H1 (cell line): ENCODE data around the gene STK11. TPM values are rescaled to one million over a fixed set of nuclear protein-coding genes. Genes with fewer than 3 reads are reported as not detected.

Experiments
- CTCF ChIA-PET: fragments of 300-600 bp; sonication (Branson Sonifier 250); formaldehyde crosslinking; loops from one replicate; lab custom pipeline; 2021; ENCODE audit not compliant: partially characterized antibody; lab: Charles Lee
- POLR2A ChIA-PET: fragments of 300-600 bp; sonication (Branson Sonifier 250); formaldehyde crosslinking; loops from one replicate; lab custom pipeline; 2021; ENCODE audit warnings: inconsistent platforms; ENCODE audit not compliant: partially characterized antibody; lab: Charles Lee
- DNase-seq, 2 experiments: peaks; one replicate each; pipeline versions ENCODE4 v3.0.0 to v3.0.0-alpha.2; 2010 to 2022; ENCODE audit warnings: low spot score in 2 of 2, low read depth in 1 of 2, mixed read lengths in 1 of 2
- FAIRE-seq: peaks from 2 replicates; lab custom pipeline; 2011; peaks lifted over from hg19 to GRCh38; lab: Jason Lieb, UNC
- H2AFZ ChIP-seq: 2 replicates; pipeline ENCODE4 v1.8.1; 2012; ENCODE audit warnings: low read length, inconsistent platforms
- H2AK5ac ChIP-seq: 2 replicates; pipeline ENCODE4 v1.6.1; 2013; ENCODE audit warnings: low read depth, low read length
- H2BK120ac ChIP-seq: replicated peaks from 2 replicates; pipeline ENCODE3; 2013; ENCODE audit warnings: low read depth, low read length, inconsistent platforms
- H2BK12ac ChIP-seq: 2 replicates; pipeline ENCODE4 v1.6.1; 2013; ENCODE audit warnings: low read depth, low read length
- H2BK15ac ChIP-seq: 2 replicates; pipeline ENCODE4 v1.6.1; 2013; ENCODE audit warnings: low read length
- H2BK20ac ChIP-seq: 2 replicates; pipeline ENCODE4 v1.6.1; 2013; ENCODE audit warnings: low read length
- H2BK5ac ChIP-seq: 2 replicates; pipeline ENCODE4 v1.6.1; 2013; ENCODE audit warnings: low read depth, low read length
- H3K14ac ChIP-seq: 2 replicates; pipeline ENCODE4 v1.6.1; 2013; ENCODE audit warnings: inconsistent platforms; ENCODE audit not compliant: insufficient read length
- H3K18ac ChIP-seq: 2 replicates; pipeline ENCODE4 v1.6.1; 2013; ENCODE audit warnings: low read length; ENCODE audit errors: extremely low read depth
- H3K23ac ChIP-seq: 2 replicates; pipeline ENCODE4 v1.6.1; 2013; ENCODE audit warnings: inconsistent platforms; ENCODE audit not compliant: insufficient read length
- H3K23me2 ChIP-seq: 2 replicates; pipeline ENCODE4 v1.6.1; 2013; ENCODE audit warnings: low read depth, low read length
- H3K27ac ChIP-seq: 2 replicates; pipeline ENCODE4 v1.6.1; 2011; ENCODE audit warnings: low read depth, low read length, inconsistent platforms
- H3K27me3 ChIP-seq, 4 experiments: replicated peaks in 1 of 4; 1 replicate in 1 of 4; 2 replicates in 3 of 4; pipeline versions ENCODE4 v1.6.1 to v1.8.1; 2011 to 2013; ENCODE audit warnings: low read length in 3 of 4, mild to moderate bottlenecking in 3 of 4, inconsistent platforms in 2 of 4, mixed read lengths in 2 of 4, moderate library complexity in 1 of 4; ENCODE audit not compliant: control insufficient read depth in 3 of 4, insufficient read depth in 3 of 4; ENCODE audit errors: extremely low read depth in 1 of 4
- H3K36me3 ChIP-seq, 4 experiments: 2 replicates each; pipeline versions ENCODE4 v1.6.1 to v1.8.1; 2011 to 2013; ENCODE audit warnings: mild to moderate bottlenecking in 4 of 4, low read length in 3 of 4, moderate library complexity in 2 of 4, control low read depth in 1 of 4, inconsistent platforms in 1 of 4; ENCODE audit not compliant: insufficient read depth in 4 of 4, control insufficient read depth in 2 of 4
- H3K4ac ChIP-seq: replicated peaks from 2 replicates; pipeline ENCODE3; 2013; ENCODE audit warnings: low read length, low read depth, mixed read lengths, inconsistent platforms; ENCODE audit not compliant: insufficient read length
- H3K4me1 ChIP-seq, 4 experiments: replicated peaks in 1 of 4; 1 replicate in 1 of 4; 2 replicates in 3 of 4; pipeline versions ENCODE4 v1.6.1 to v1.8.1; 2011 to 2013; ENCODE audit warnings: low read length in 3 of 4, inconsistent platforms in 2 of 4, mixed read lengths in 1 of 4; ENCODE audit not compliant: insufficient read depth in 4 of 4, control insufficient read depth in 3 of 4
- H3K4me2 ChIP-seq, 2 experiments: 2 replicates each; pipeline versions ENCODE4 v1.6.1 to v1.8.1; 2011 to 2013; ENCODE audit warnings: low read depth in 2 of 2, low read length in 2 of 2, control low read depth in 1 of 2, inconsistent platforms in 1 of 2, mild to moderate bottlenecking in 1 of 2; ENCODE audit not compliant: insufficient read depth in 1 of 2
- H3K4me3 ChIP-seq, 4 experiments: fragments of 200-600, 300-600 bp in 1 of 4; sonication (generic), shearing (Covaris generic), sonication (Bioruptor Twin) in 1 of 4; 2 replicates each; pipeline versions ENCODE4 v1.5.1 to v1.8.1; 2011 to 2016; ENCODE audit warnings: low read length in 4 of 4, low read depth in 3 of 4, control low read depth in 2 of 4, inconsistent platforms in 2 of 4, mild to moderate bottlenecking in 2 of 4, mixed read lengths in 1 of 4, moderate library complexity in 1 of 4; ENCODE audit not compliant: insufficient read depth in 2 of 4; ENCODE audit errors: extremely low read depth in 1 of 4
- H3K56ac ChIP-seq: replicated peaks from 2 replicates; pipeline ENCODE3; 2013; ENCODE audit warnings: low read depth, mild to moderate bottlenecking, mixed read lengths, low read length, inconsistent platforms; ENCODE audit not compliant: insufficient read length
- H3K79me1 ChIP-seq: 2 replicates; pipeline ENCODE4 v1.6.1; 2013; ENCODE audit warnings: low read depth, low read length, control low read depth
- H3K79me2 ChIP-seq, 2 experiments: 2 replicates each; pipeline versions ENCODE4 v1.6.1 to v1.8.1; 2012 to 2013; ENCODE audit warnings: low read length in 2 of 2, mild to moderate bottlenecking in 2 of 2, inconsistent platforms in 1 of 2; ENCODE audit not compliant: insufficient read depth in 2 of 2, control insufficient read depth in 1 of 2
- H3K9ac ChIP-seq, 4 experiments: replicated peaks in 1 of 4; 1 replicate in 1 of 4; 2 replicates in 3 of 4; pipeline versions ENCODE4 v1.6.1 to v1.8.1; 2011 to 2013; ENCODE audit warnings: low read depth in 3 of 4, low read length in 3 of 4, control low read depth in 2 of 4, mild to moderate bottlenecking in 2 of 4, moderate library complexity in 2 of 4, inconsistent platforms in 1 of 4; ENCODE audit errors: extremely low read depth in 1 of 4
- H3K9me3 ChIP-seq, 2 experiments: 2 replicates each; pipeline versions ENCODE4 v1.6.1 to v1.8.1; 2012 to 2013; ENCODE audit warnings: mild to moderate bottlenecking in 2 of 2, moderate library complexity in 2 of 2, control low read depth in 1 of 2, inconsistent platforms in 1 of 2, low read depth in 1 of 2, low read length in 1 of 2, mixed read lengths in 1 of 2; ENCODE audit not compliant: insufficient read depth in 2 of 2
- H4K20me1 ChIP-seq, 2 experiments: replicated peaks in 1 of 2; 2 replicates each; pipeline versions ENCODE3 to v1.8.1; 2011 to 2013; ENCODE audit warnings: inconsistent platforms in 2 of 2, low read length in 2 of 2, mild to moderate bottlenecking in 1 of 2; ENCODE audit not compliant: insufficient read depth in 2 of 2, control insufficient read depth in 1 of 2
- H4K5ac ChIP-seq: 2 replicates; pipeline ENCODE4 v1.6.1; 2013; ENCODE audit warnings: low read length, low read depth, mixed read lengths, inconsistent platforms; ENCODE audit not compliant: insufficient read length
- H4K8ac ChIP-seq: 2 replicates; pipeline ENCODE4 v1.8.0; 2013; ENCODE audit warnings: mild to moderate bottlenecking, moderate library complexity, low read length, inconsistent platforms; ENCODE audit not compliant: insufficient read depth; ENCODE audit errors: extremely low read depth
- H4K91ac ChIP-seq: replicated peaks from 2 replicates; pipeline ENCODE3; 2013; ENCODE audit warnings: low read length, mixed read lengths, inconsistent platforms; ENCODE audit not compliant: insufficient read length
- CREB1 ChIP-seq: IDR thresholded peaks from 2 replicates; pipeline ENCODE4 v1.6.1; 2012; ENCODE audit warnings: inconsistent platforms
- CTCF ChIP-seq, 3 experiments: IDR thresholded peaks; 1 replicate in 2 of 3; 2 replicates in 1 of 3; pipeline versions ENCODE4 v1.5.1 to v1.6.1; 2011; ENCODE audit warnings: low read length in 3 of 3, mild to moderate bottlenecking in 3 of 3, inconsistent platforms in 2 of 3, low read depth in 1 of 3, moderate library complexity in 1 of 3; ENCODE audit not compliant: insufficient read depth in 1 of 3; ENCODE audit errors: control extremely low read depth in 1 of 3
- GABPA ChIP-seq: IDR thresholded peaks from 2 replicates; pipeline ENCODE4 v1.6.1; 2011; ENCODE audit warnings: mild to moderate bottlenecking, low read length, moderate library complexity, borderline replicate concordance; ENCODE audit not compliant: insufficient read depth
- MAFK ChIP-seq: IDR thresholded peaks from 2 replicates; pipeline ENCODE4 v1.6.1; 2012; ENCODE audit warnings: low read depth, mild to moderate bottlenecking, improper control_type of control experiment, low read length
- RAD21 ChIP-seq, 2 experiments: IDR thresholded peaks in 1 of 2; conservative IDR thresholded peaks in 1 of 2; 2 replicates each; pipeline ENCODE4 v1.6.1; 2011; ENCODE audit warnings: low read depth in 2 of 2, low read length in 2 of 2, improper control_type of control experiment in 1 of 2, inconsistent platforms in 1 of 2, mild to moderate bottlenecking in 1 of 2, moderate library complexity in 1 of 2
- WGBS, 2 experiments: shearing (Covaris generic) in 1 of 2; methylation state at CpG; one replicate each; pipeline versions ENCODE4 v1.1.6 to v1.1.7; 2013 to 2015; ENCODE audit warnings: low lambda C conversion rate in 2 of 2, mixed read lengths in 2 of 2, inconsistent platforms in 1 of 2, low coverage in 1 of 2, missing lambda C conversion rate in 1 of 2; ENCODE audit not compliant: insufficient replicate concordance in 2 of 2, insufficient coverage in 1 of 2, insufficient read length in 1 of 2; ENCODE audit errors: extremely low coverage in 1 of 2, missing lambda C conversion rate in 1 of 2; 5-methylcytosine and 5-hydroxymethylcytosine counted together
- polyA plus RNA-seq, 7 experiments: library from polyadenylated mRNA; depleted of rRNA in 3 of 7; stranded (reverse) in 5 of 7; unstranded in 2 of 7; fragments of >200 nt in 5 of 7; fragments of 200-250 nt in 2 of 7; gene quantifications; 1 replicate in 5 of 7; 2 replicates in 1 of 7; 4 replicates in 1 of 7; pipeline versions ENCODE4 v1.2.1 to v1.2.3, GENCODE V29; 2011 to 2013; ENCODE audit warnings: missing spikeins in 2 of 7, mixed read lengths in 2 of 7
- total RNA-seq: library from RNA; stranded (reverse); fragmentation: NEBNext Ultra II Directional; extraction: Animal tissue kit (Norgen Biotek cat#: 25700); gene quantifications from 2 replicates; pipeline ENCODE4 v1.2.1, GENCODE V29; 2021

STK11 gene
- total and polyA plus RNA-seq, 2 of the 8 experiments (the other 6 are each of a cell fraction or from before 2014, with no cell fraction given), result 45.3 to 70.7 TPM

GRCh38 chr19:1220976-1221903, 15.7 kb downstream of the STK11 start:
- H3K9ac ChIP-seq, result no peak overlapping the region
- no peak overlapping the region for H3K27ac ChIP-seq

More at GRCh38 chr19:1220976-1221903, 15.7 kb downstream of the STK11 start:
- ChIA-PET POLR2A (interaction anchor here (0.9 to 2.0 kb wide), 12 partner anchors 8 to 213 kb away, joined by 3 to 10 read pairs (median 4); partner anchors contain the start of gene CIRBP), CTCF (interaction anchor here (0.7 to 9.0 kb wide), 33 partner anchors 8 to 179 kb away, joined by 3 to 56 read pairs (median 5); partner anchors contain the start of gene ATP5F1D)
- no peak overlapping the region for H2BK5ac ChIP-seq
- H3K18ac ChIP-seq, result no peak overlapping the region
- peaks cover 7% of the 10 kb centered on the region for H3K79me1 ChIP-seq
- peaks cover 0 to 2% (median 2%) of the 10 kb centered on the region in 4 experiments; a peak in 3 of 7 replicates for H3K4me1 ChIP-seq
- 90% methylated on average over 35 of the region's 38 CpGs; no CpG with 5 or more reads in 1 of the 2 experiments for WGBS, 2 experiments
- no peak overlapping the region for H2BK12ac ChIP-seq
- H3K4ac ChIP-seq, result no peak overlapping the region
- H3K4me3 ChIP-seq, result no peak overlapping the region
- H3K23me2 ChIP-seq, result no peaks in the 10 kb centered on the region
- DNase-seq (peak in 1 of 2 experiments; percentile 78), FAIRE-seq (no peak)
- no peak overlapping the region for H4K5ac ChIP-seq
- no peak overlapping the region for H2BK20ac ChIP-seq
- no peak overlapping the region for H2BK15ac ChIP-seq
- no peak overlapping the region for H2AK5ac ChIP-seq
- H3K23ac ChIP-seq, result no peak overlapping the region
- H2BK120ac ChIP-seq, result no peak overlapping the region
- TF ChIP-seq RAD21 (IDR thresholded peaks at IDR 0.05 in 1 of 2, conservative IDR thresholded peaks at IDR 0.05 in 1 of 2; ENCODE audit: low read depth in 2 of 2, low read length in 2 of 2) (peak; percentile 47 to 57), MAFK (no peak), CTCF (IDR thresholded peaks at IDR 0.05; ENCODE audit: control extremely low read depth in 1 of 3, insufficient read depth in 1 of 3, low read depth in 1 of 3, low read length in 3 of 3) (peak; percentile 63 to 92 (median 69)), GABPA (peak; percentile 74; the same call in 1 of the 2 replicates), CREB1 (no peak)
- H3K36me3 ChIP-seq, result peaks cover 0 to 38% (median 0%) of the 10 kb centered on the region in 4 experiments; a peak in 3 of 8 replicates
- H3K56ac ChIP-seq, result no peak overlapping the region
- H4K91ac ChIP-seq, result no peak overlapping the region
- H3K14ac ChIP-seq, result no peak overlapping the region
- H3K79me2 ChIP-seq, result peaks cover 0 to 24% of the 10 kb centered on the region in 2 experiments; a peak in 2 of 4 replicates
- H3K9me3 ChIP-seq, result no peaks in the 10 kb centered on the region
- no peak overlapping the region for H2AFZ ChIP-seq
- H3K4me2 ChIP-seq, result no peak overlapping the region
- no peak overlapping the region for H4K8ac ChIP-seq
- peaks cover 25 to 40% of the 10 kb centered on the region in 2 experiments for H4K20me1 ChIP-seq
- no peaks in the 10 kb centered on the region for H3K27me3 ChIP-seq
